NCI-H2107 treated with DMSO at 0.1 percent for 48 hours (cell line): ENCODE measurements around the gene DIP2B.

Experiments used
- DNase-seq: peaks from one replicate; lab custom pipeline; 2025; ENCODE audit not compliant: unreplicated experiment; lab: John Stamatoyannopoulos, UW

DIP2B gene

GRCh38 chr12:50723865-50724264, 219.1 kb downstream of the DIP2B start:
- no peak for DNase-seq

GRCh38 chr12:50725011-50725942, 220.5 kb downstream of the DIP2B start:
- peak; percentile 28 for DNase-seq

DNA sequence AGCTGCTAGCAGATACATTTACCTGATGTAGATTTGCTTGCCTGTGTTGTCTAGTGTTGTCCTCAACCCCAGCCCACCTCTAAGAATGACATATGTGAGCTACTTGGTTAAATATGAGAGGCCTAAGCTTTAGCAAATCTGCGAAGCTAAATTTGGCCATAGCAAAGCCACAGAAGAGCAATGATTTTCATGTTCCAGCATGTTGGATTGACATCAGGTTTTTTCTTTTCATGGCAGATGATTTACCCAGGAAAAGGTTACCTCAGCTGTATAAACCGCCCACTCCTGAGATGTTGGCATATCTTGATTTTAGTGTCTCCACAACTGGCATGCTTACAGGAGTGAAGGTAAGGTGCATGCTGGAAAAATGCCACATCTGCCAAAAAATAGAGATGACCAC, 222.7 kb downstream of the DIP2B start:
- DNase-seq = no peak

DNA sequence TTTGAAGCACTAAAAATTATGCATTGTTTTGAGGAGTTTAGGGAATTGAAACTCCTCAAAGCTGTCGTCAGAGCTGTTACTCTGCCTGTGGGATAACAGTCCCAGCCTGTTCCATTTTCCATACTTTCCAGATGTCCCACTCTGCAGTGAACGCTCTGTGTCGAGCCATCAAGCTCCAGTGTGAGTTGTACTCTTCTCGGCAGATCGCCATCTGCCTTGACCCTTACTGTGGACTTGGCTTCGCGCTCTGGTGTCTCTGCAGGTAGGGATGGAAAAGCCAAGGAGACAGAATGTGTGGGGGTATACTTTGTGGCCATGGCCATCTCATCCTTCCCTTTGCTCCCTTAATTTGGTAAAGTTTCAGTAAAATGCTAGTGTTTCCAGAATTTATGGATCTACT, 223.6 kb downstream of the DIP2B start:
- no peak for DNase-seq

DNA sequence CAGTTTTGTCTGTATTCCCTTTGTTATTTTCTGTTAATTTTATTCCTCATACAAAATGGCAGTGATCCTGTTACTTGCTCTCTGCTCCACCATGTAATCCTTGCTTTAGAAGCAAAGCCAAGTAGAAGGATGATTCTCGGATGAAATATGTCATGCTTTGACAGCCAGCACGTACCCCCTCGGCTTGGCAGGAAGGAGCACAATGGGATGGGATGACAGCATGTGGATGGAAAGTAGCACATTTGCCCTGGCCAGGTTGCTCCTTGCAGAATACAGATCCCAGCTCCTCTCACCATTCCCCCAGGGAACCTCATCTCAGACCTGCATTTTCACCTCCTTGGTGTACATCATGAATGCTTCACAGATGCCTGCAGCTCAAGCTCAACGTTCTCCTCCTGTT, 224.1 kb downstream of the DIP2B start:
- no peak for DNase-seq

DNA sequence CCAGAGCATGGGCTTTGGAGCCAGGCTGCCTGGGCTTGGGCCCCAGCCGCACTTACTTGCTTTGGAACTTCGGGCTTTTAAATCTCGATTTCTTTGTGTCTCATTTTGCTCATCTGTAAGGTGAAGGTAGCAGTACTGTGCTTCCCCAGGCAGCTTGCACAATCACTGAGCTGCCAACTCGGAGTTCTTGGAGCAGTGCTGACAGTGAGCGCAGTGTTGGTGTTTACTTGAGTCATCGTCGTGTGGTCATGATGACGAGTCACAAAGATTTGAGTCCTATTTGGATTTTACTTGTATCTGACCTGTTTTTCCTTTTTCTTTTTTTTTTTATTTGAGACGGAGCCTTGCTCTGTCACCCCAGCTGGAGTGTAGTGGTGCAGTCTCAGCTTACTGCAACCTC, 227.8 kb downstream of the DIP2B start:
- DNase-seq = no peak

- no peak for DNase-seq
These were observed 228.9 kb downstream of the DIP2B start for GRCh38 chr12:50733706-50734105.

GRCh38 chr12:50734409-50735263, 229.9 kb downstream of the DIP2B start:
- peak; percentile 13 for DNase-seq

- no peak for DNase-seq
These were observed 234.8 kb downstream of the DIP2B start for GRCh38 chr12:50739611-50740010.

GRCh38 chr12:50740307-50740706, 235.5 kb downstream of the DIP2B start:
- DNase-seq = no peak

DNA sequence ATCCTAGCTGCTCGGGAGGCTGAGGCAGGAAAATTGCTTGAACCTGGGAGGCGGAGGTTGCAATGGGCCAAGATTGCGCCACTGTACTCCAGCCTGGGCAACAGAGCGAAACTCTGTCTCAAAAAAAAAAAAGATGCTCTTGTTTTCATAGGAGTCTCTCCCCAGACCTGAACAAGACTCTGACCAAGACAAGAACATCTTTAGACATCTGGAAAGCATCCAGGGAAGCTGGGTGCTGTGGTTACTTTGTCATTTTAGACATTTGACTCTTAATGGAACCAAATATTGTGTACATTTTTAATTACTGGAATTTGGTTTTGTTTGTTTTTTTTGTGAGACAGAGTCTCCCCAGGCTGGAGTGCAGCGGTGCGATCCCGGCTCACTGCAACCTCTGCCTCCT, 238.0 kb downstream of the DIP2B start:
- DNase-seq = no peak

- no peak for DNase-seq
These were observed 241.1 kb downstream of the DIP2B start for GRCh38 chr12:50745861-50746260.

DNA sequence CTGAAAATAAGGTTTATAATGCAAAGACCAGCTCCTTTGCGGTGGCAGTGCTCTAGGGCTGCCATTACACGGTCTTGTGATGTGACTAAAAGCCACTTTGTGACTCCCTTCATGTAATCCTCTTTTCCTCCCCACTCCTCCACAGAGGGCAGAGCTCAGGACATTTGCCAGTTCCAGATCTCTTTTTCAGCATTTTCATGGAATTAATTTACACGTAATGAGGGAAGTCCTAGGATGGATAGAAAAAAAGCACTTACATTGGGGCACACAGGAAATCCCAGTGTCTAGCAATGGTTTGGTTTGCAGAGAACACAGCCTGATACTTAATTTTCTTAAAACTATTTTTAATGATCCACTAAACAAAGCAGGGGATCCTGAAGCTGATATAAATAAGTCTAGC, 241.6 kb downstream of the DIP2B start:
- DNase-seq = no peak

DNA sequence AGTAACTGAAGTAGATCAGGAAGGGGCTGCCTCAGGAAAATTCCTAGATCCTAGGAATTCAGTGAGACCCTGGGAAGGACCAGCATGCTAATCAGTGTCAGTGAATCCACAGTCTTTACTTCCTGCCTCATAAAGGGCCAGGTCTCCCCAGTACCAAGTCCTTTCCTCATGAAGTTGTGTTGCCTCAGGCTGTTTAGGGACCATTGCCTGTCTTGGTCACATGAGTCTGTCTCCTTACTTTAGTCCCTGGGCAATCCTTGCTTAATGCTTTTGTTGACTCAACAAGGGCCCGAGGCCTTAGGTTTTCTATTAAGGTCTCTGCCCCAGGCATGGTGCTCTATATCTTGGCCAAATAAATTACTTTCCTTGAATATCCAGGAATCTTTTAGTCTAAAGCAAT, 243.0 kb downstream of the DIP2B start:
- no peak for DNase-seq

DNA sequence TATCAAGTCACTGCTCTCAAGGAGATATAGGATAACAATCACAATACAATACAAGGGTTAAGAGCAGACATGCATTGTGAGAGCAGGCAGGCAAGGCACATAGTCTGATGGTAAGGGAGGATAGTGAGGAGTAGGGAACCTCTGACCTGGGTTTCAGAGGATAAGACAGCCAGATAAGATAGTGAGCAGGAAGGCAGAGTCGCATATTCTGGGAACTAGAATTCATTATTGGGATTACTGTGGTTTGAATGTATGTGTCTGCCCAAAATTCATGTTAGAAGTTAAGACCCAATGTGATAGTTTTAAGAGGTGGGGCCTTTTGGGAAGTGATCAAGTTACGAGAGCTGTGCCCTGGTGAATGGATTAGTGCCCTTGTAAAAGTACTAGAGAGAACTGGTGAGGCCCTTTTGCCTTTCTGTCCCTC, 244.7 kb downstream of the DIP2B start:
- DNase-seq = no peak

DNA sequence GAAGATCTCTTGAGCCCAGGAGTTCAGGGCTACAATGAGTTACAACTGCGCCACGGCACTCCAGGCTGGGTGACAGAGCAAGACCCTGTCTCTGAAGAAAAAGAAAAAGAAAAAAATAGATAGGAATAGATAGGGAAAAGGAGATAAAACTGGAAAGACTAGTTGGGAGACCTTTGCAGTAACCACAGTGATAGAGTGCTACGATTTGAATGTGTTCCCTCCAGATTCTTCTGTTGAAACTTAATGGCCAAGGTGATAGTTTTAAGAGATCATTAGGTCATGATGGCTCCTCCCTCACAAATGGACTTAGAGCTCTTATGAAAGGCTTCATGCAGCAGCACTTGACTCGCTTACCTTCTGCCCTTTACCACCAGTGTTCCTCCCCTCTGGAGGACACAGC, 245.6 kb downstream of the DIP2B start:
- DNase-seq = no peak

GRCh38 chr12:50751948-50752721, 247.3 kb downstream of the DIP2B start:
- no peak for DNase-seq

DNA sequence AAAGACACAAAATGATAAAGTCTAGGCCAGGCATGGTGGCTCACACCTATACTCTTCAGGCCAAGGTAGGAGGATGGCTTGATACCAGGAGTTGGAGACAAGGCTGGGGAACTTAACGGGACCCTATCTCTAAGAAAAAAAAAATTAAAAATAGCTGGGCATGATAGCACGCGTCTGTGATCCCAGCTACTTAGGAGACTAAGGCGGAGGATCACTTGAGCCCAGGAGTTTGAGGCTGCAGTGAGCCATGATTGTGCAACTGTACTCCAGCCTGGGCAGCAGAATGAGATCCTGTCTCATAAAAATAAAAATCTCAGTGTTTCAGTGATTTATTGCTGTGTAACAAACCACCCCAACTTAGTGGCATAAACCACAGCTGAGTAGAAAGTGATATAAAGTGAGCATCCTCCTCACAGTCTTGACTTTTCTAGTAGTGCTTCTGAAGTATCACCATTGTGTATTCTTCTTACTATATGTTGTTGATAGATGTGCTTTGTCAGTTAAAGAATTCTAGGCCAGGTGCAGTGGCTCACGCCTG, 248.5 kb downstream of the DIP2B start:
- DNase-seq = no peak

DNA sequence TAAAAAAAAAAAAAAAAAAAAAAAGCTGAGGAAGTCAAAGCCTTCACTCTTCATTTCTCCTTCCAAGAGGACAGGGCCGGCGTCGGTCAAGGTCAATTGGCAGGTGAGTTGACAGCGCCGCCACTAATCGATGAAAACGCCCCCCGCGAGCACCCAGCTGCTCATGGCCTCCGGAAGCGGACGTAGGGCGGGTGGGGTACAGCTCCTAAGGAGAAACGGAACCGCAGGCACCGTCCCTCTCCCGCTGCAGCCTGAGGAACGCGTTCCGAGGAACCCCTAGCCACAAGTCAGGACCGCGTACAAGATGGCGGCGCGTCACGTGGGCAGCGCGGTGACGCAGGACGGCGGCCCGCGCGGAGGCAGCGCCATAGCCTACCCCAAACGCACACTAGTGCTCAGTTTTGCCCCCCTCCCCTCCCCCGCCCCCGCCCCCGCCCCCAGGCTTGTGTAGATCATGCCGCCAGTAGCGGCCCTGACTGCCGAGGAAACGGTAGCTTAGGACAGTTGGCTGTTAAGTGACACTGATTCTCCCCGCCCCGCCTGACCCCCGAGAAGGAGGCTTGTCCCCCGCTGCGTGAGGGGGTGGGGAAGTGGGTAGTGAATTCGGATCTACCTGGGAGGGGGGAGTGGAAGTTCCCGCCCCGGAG, 259.0 kb downstream of the DIP2B start, which contains the start of gene ATF1:
Gene ATF1, plus strand, starts transcription at position 463 of the 647 bp plus-strand sequence. CDS start 16,045 bp downstream, outside the sequence.
- peak; percentile 74 for DNase-seq
